ENCODE results near the gene FOXF1.

GRCh38 chr16:86523166-86523740, 12.9 kb downstream of the FOXF1 start:
- TF ChIP-seq EZH2 (IDR thresholded peaks at IDR 0.05; ENCODE audit: insufficient read depth, poor library complexity, severe bottlenecking) = no peak
- no peak for TF ChIP-seq EZH2phosphoT487 (IDR thresholded peaks at IDR 0.05; ENCODE audit: insufficient read depth, low read depth)
